PC-3 (cell line): ENCODE measurements around the gene CHRNA4. TPM values are rescaled to one million over a fixed set of nuclear protein-coding genes. Genes with fewer than 3 reads are reported as not detected.

Experiments
- ATAC-seq: fragments of 200-7000 bp; cut with Tn5 transposase; 2 replicates; pipeline ENCODE4 v1.9.1; 2020; ENCODE audit warnings: mild to moderate bottlenecking, moderate library complexity
- BruUV-seq: library from RNA; stranded (reverse); fragments of 400-500 nt; replicated peaks from 2 replicates; lab custom pipeline; 2021; lab: Mats Ljungman, UMichigan
- CTCF ChIA-PET: fragments of 300-600 bp; sonication (Branson Sonifier 250); formaldehyde crosslinking; loops from one replicate; lab custom pipeline; 2022; ENCODE audit warnings: antibody characterized with exemption; lab: Charles Lee
- POLR2A ChIA-PET: fragments of 300-600 bp; sonication (Branson Sonifier 250); formaldehyde crosslinking; loops from one replicate; lab custom pipeline; 2022; ENCODE audit warnings: antibody characterized with exemption; ENCODE audit not compliant: unreplicated experiment; lab: Charles Lee
- DNase-seq: peaks from one replicate; pipeline ENCODE4 v3.0.0-alpha.2; 2015
- H2AFZ ChIP-seq: fragments of 300-600 bp; sonication (generic); 2 replicates; pipeline ENCODE4 v1.6.0; 2016; ENCODE audit warnings: antibody characterized with exemption, low read length
- H3F3A ChIP-seq: fragments of 300-600 bp; sonication (generic); one replicate; pipeline ENCODE4 v1.6.0; 2017; ENCODE audit warnings: antibody characterized with exemption, low read length, control low read depth, mild to moderate bottlenecking; ENCODE audit not compliant: unreplicated experiment
- H3K27ac ChIP-seq: fragments of 300-600 bp; sonication (generic); 2 replicates; pipeline ENCODE4 v1.5.1; 2016; ENCODE audit warnings: mild to moderate bottlenecking, low read length
- H3K27me3 ChIP-seq: fragments of 300-600 bp; sonication (generic); 2 replicates; pipeline ENCODE4 v1.6.1; 2016; ENCODE audit warnings: low read length, mixed read lengths
- H3K36me3 ChIP-seq: fragments of 300-600 bp; sonication (generic); 2 replicates; pipeline ENCODE4 v1.6.1; 2016; ENCODE audit warnings: low read depth, mixed run types, low read length, mixed read lengths
- H3K4me1 ChIP-seq: fragments of 300-600 bp; sonication (generic); 2 replicates; pipeline ENCODE4 v1.5.1; 2016; ENCODE audit warnings: low read length; ENCODE audit not compliant: insufficient read depth
- H3K4me2 ChIP-seq: fragments of 300-600 bp; sonication (generic); 2 replicates; pipeline ENCODE4 v1.6.0; 2016; ENCODE audit warnings: low read length
- H3K4me3 ChIP-seq: fragments of 300-600 bp; sonication (generic); 2 replicates; pipeline ENCODE4 v1.5.1; 2016; ENCODE audit warnings: mild to moderate bottlenecking, low read length, mixed read lengths
- H3K79me2 ChIP-seq: fragments of 300-600 bp; sonication (generic); 2 replicates; pipeline ENCODE4 v1.6.1; 2017; ENCODE audit warnings: low read length, mixed read lengths
- H3K9ac ChIP-seq: fragments of 300-600 bp; sonication (generic); 2 replicates; pipeline ENCODE4 v1.6.0; 2016; ENCODE audit warnings: mild to moderate bottlenecking, low read length
- H3K9me2 ChIP-seq: fragments of 300-600 bp; sonication (generic); replicated peaks from 2 replicates; pipeline ENCODE4 v1.6.1; 2016; ENCODE audit warnings: mixed run types, low read length, mixed read lengths
- H3K9me3 ChIP-seq: fragments of 300-600 bp; sonication (generic); 2 replicates; pipeline ENCODE4 v1.6.1; 2016; ENCODE audit warnings: low read length, mixed read lengths
- H4K20me1 ChIP-seq: fragments of 300-600 bp; sonication (generic); 2 replicates; pipeline ENCODE4 v1.6.1; 2016; ENCODE audit warnings: low read length, mixed read lengths
- EZH2 ChIP-seq: fragments of 300-600 bp; sonication (generic); IDR thresholded peaks from one replicate; pipeline ENCODE4 v1.6.1; 2017; ENCODE audit warnings: antibody characterized with exemption, mild to moderate bottlenecking, low read length; ENCODE audit not compliant: unreplicated experiment
- EZH2phosphoT487 ChIP-seq: fragments of 300-600 bp; sonication (generic); IDR thresholded peaks from 2 replicates; pipeline ENCODE4 v1.6.1; 2018; ENCODE audit warnings: mild to moderate bottlenecking, antibody characterized with exemption, low read length, borderline replicate concordance
- intact Hi-C: fragments of 100-400 bp; cut with micrococcal nuclease; formaldehyde crosslinking; loops from 2 replicates; pipeline ENCODE4 v1.9.0; 2023
- total RNA-seq: library from RNA; depleted of rRNA; stranded (reverse); fragments of >200 nt; gene quantifications from 2 replicates; pipeline ENCODE4 v1.2.3, GENCODE V29; 2014
- TF ChIP-seq, protein P1 (sequence below): fragments of 300-600 bp; sonication (generic); conservative IDR thresholded peaks from 2 replicates; pipeline ENCODE4 v1.5.1; 2017; ENCODE audit warnings: antibody characterized with exemption, low read depth, mild to moderate bottlenecking, low read length

Gene CHRNA4
- total RNA-seq, 1 experiment from 2014 or later, result not detected

DNA sequence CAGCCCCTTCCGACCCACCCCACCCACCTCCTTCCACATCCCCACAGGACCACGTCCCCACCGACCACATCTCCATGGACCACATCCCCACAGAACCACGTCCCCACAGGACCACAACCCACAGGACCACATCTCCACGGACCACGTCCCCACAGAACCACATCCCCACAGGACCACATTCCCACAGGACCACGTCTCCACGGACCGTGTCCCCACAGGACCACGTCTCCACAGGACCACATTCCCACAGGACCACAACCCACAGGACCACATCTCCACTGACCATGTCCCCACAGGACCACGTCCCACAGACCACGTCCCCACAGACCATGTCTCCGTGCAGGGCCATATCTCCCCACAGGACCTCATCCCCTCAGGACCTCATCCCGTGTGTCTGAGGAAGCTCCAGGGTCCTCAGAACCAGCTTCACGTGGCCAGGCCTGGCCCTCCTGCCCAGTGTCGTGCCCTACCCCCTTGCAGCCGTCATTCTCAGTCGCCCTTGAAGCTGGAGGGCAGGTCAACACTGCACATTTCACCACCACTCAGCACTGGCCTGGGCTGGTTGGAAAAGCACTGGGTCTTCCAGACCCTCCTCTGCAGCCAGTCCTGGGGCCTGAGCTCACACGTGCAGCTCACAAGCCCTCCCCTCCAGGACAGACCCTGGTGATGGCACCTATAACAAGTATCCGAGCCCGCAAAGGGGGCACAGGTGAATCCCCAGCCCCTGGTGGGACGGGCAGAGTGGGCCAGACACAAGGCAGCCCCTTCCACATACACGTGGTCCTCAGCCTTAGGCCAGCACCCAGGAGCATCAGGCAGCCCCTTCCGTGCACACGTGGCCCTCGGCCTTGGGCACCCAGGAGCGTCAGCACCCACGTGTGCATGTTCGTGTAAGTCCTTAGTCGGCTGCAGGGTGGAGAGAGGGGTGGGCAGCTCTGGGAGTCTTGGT lies 3.9 kb downstream of the CHRNA4 start:
- no peaks in the 10 kb centered on the region for H3F3A ChIP-seq
- no peaks in the 10 kb centered on the region for H3K4me1 ChIP-seq
- H2AFZ ChIP-seq, result no peak overlapping the region
- no peaks in the 10 kb centered on the region for H3K79me2 ChIP-seq
- TF ChIP-seq EZH2phosphoT487 (no peak), EZH2 (no peak)
- TF ChIP-seq, protein P1, sequence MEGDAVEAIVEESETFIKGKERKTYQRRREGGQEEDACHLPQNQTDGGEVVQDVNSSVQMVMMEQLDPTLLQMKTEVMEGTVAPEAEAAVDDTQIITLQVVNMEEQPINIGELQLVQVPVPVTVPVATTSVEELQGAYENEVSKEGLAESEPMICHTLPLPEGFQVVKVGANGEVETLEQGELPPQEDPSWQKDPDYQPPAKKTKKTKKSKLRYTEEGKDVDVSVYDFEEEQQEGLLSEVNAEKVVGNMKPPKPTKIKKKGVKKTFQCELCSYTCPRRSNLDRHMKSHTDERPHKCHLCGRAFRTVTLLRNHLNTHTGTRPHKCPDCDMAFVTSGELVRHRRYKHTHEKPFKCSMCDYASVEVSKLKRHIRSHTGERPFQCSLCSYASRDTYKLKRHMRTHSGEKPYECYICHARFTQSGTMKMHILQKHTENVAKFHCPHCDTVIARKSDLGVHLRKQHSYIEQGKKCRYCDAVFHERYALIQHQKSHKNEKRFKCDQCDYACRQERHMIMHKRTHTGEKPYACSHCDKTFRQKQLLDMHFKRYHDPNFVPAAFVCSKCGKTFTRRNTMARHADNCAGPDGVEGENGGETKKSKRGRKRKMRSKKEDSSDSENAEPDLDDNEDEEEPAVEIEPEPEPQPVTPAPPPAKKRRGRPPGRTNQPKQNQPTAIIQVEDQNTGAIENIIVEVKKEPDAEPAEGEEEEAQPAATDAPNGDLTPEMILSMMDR, result no peak
- no peak overlapping the region for H3K4me2 ChIP-seq
- ChIA-PET POLR2A (no interaction called here), CTCF (no interaction called here)
- H3K9me2 ChIP-seq, result no peaks in the 10 kb centered on the region
- no peaks in the 10 kb centered on the region for H4K20me1 ChIP-seq
- 0 out of 2 replicates have a peak, but pooled peaks cover 4% of the 10 kb centered on the region for H3K27me3 ChIP-seq
- no peak for DNase-seq
- H3K27ac ChIP-seq, result no peak overlapping the region
- H3K4me3 ChIP-seq, result no peak overlapping the region
- no TSS peak for BruUV-seq
- H3K36me3 ChIP-seq, result no peaks in the 10 kb centered on the region
- intact Hi-C loops, result no loop called here
- ATAC-seq, result no peak
- no peak overlapping the region for H3K9ac ChIP-seq
- H3K9me3 ChIP-seq, result no peaks in the 10 kb centered on the region

DNA sequence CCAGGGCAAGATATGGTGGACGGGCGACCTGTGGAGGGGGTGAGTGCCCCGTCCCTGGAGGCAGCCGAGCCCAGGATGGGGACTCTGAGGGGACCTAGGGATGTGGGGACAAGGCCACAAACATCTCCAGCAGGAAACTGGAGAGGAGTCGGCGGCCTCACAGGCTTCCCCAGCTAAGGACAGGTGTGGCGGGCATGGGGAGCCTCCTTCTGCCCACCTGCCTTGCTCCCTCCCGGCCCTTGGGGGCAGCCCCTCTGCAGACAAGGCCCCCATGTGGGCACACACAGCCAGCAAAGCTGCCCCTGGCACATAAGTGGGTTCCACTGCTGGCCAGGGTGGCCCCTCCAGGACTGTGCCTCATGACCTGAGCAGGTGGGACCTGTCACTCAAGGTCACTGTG lies 4.6 kb downstream of the CHRNA4 start:
- Histone ChIP-seq H3K36me3 (no peaks in the 10 kb centered on the region), H2AFZ (no peak overlapping the region), H3K9me2 (no peaks in the 10 kb centered on the region), H3K27me3 (0 out of 2 replicates have a peak, but pooled peaks cover 4% of the 10 kb centered on the region), H3K4me2 (no peak overlapping the region), H3K4me1 (no peaks in the 10 kb centered on the region), H3F3A (no peaks in the 10 kb centered on the region), H3K9ac (no peak overlapping the region), H3K79me2 (no peaks in the 10 kb centered on the region), H4K20me1 (no peaks in the 10 kb centered on the region), H3K27ac (no peak overlapping the region), H3K9me3 (no peaks in the 10 kb centered on the region), H3K4me3 (no peak overlapping the region)
- no peak for DNase-seq
- intact Hi-C loops, result no loop called here
- BruUV-seq, result no TSS peak
- CTCF ChIA-PET, result no interaction called here
- no peak for ATAC-seq
- POLR2A ChIA-PET, result no interaction called here
- TF ChIP-seq EZH2 (no peak), EZH2phosphoT487 (no peak)
- TF ChIP-seq, protein P1, result no peak

DNA sequence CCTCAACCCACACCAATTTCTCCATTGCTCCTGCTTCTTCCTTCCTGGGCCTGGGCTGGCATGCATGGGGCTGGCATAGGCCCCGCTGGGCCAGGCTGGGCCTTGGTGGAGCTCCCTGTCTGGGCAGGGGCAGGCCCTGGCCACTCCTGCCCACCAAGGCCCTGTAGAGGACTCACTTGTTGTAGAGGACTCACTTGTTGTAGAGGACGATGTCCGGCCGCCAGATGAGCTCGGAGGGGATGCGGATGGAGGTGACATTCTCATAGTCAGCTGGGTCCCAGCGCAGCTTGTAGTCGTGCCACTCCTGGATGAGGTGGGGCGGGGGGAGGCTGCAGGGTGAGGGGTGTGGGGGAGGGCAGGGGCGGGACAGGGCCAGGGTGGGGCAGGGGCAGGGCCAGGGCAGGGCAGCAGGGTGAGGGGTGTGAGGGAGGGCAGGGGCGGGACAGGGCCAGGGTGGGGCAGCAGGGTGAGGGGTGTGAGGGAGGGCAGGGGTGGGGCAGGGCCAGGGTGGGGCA lies 5.3 kb downstream of the CHRNA4 start:
- intact Hi-C loops, result no loop called here

More for the DNA sequence above, 5.3 kb downstream of the CHRNA4 start:
- Histone ChIP-seq H2AFZ (no peak overlapping the region), H3K36me3 (no peaks in the 10 kb centered on the region), H3F3A (no peaks in the 10 kb centered on the region), H3K27ac (no peak overlapping the region), H3K79me2 (no peaks in the 10 kb centered on the region), H3K4me2 (no peak overlapping the region), H4K20me1 (no peaks in the 10 kb centered on the region), H3K9me2 (no peaks in the 10 kb centered on the region), H3K27me3 (0 out of 2 replicates have a peak, but pooled peaks cover 4% of the 10 kb centered on the region), H3K9ac (no peak overlapping the region), H3K9me3 (no peaks in the 10 kb centered on the region), H3K4me1 (no peaks in the 10 kb centered on the region), H3K4me3 (no peak overlapping the region)
- no peak for TF ChIP-seq EZH2phosphoT487
- TF ChIP-seq EZH2, result no peak
- BruUV-seq, result no TSS peak
- CTCF ChIA-PET, result no interaction called here
- no peak for ATAC-seq
- POLR2A ChIA-PET, result no interaction called here
- DNase-seq, result no peak
